Stimulated activated CD4-positive, alpha-beta T cell treated with anti-CD3 and anti-CD28 coated beads, Interleukin-2, amount 100 ng/mL, for 24 hours (primary cell): ENCODE results near the gene POMZP3.
"Not testable (repeated sequence)": the region's sequence is repeated elsewhere in the genome, so short reads cannot be mapped to it uniquely, and the experiment has no call there.

Source experiments
- DNase-seq, 2 donors: peaks; one replicate each; pipeline ENCODE4 v3.0.0-alpha.2; 2020

The POMZP3 gene

DNA sequence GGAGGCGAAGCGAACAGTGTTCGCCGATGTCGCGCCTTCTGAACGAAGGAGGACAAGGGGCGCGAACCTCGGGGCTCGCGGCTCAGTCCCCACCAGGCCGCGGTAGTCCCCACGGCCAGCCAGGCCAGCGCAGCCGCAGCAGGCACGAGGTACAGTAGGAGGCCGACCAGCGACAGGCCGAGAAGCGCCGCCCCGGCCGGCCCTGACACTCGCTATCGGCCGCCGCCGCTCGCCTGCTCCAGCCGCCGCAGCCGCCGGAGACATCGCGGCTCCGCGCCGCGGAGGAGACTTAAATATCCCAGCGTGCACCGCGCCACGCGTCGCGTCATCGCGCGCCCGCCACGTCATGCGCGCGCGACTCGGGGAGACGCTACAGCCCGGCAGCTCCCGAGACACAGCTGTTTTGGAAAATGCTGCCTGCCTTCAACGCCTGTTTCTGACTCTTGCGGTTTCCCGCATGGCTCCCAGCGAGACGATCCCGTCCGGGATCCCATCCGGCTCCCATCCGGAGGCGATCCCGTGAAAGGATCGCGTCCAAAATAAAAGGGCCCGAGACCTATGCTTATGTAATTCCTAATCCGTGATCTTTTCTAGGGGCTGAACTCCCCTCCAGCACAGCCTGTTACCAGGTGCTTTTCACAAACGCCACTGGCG lies at the start of gene POMZP3:
Gene POMZP3 (minus strand): TSS at position 291 of the 654 bp plus-strand sequence. CDS start 1,215 bp downstream, outside the sequence.
- peak; percentile 39 to 59 for DNase-seq

GRCh38 chr7:76675783-76676182 lies 48.7 kb upstream of the POMZP3 start:
- DNase-seq, result not testable (repeated sequence)

GRCh38 chr7:76673346-76673745 lies 46.3 kb upstream of the POMZP3 start:
- not testable (repeated sequence) for DNase-seq

GRCh38 chr7:76659212-76659611 lies 32.1 kb upstream of the POMZP3 start:
- DNase-seq, result not testable (repeated sequence)

DNA sequence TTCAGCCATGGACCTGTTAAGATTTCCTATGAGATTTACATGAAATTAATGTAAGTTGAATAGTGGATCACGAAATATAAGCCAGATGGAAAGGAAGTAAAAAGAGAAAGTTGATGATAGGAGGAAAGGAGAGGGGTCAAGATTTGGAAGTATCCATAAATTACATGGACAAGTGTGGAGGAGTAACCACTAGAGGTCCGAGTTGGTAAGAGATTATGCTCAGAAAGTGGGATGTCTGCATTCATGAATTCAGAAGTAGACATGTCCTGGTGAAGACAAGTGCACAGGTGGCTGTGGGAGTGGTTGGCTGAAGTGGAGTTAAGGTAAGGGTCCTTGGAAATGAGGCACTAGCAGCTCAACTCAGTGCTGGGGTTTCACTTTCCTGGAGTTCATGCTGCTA lies 29.3 kb upstream of the POMZP3 start:
- not testable (repeated sequence) for DNase-seq

DNA sequence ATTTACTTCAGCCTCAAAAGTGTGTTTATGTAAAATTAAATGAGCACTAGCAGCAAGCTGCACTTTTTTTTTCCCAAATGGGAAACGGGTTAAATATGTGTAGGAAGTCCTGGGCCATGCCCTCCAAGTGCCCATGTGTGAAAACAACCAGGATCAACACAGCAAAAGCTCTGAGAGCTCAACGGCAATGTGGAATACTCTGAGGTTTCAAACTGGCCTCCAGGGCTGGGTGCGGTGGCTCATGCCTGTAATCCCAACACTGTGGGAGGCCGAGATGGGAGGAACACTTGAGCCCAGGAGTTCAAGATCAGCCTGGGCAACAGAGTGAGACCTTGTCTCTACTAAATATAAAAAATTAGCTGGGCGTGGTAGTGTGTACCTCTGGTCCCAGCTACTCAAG lies 15.5 kb upstream of the POMZP3 start:
- DNase-seq, result not testable (repeated sequence)

DNA sequence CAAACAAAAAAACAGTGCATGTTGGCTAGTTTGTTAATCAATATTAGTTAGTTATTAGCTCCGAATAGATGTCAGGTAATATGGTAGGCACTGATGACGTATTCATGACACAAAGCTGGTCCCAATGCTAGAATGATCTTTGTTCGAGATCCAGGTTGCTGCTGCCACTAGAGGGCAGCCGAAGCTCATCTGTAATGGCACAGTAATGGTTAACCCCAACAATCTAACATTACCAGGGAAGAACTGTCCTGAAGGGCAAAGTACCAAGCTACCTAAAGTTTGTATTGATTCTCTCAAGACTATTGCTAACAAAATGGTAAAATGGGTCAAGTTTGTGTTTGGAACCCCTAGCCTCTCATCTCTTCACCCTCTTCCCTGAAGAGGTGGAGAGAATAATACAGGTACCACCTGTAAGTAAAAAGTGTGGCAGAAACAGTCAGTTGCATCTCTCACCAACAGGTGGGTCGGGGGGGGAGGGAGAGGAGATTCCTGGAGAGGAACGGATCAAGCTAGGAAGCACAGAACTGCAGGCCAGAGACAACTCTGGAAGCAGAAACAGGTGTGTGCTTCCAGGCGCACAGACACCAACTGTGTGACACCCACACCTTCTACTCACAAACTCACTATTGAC lies 10.1 kb upstream of the POMZP3 start:
- DNase-seq, result not testable (repeated sequence)

GRCh38 chr7:76626581-76626980 lies 498 bp downstream of the POMZP3 start:
- peak; percentile 33 to 41 for DNase-seq

GRCh38 chr7:76619439-76620190 lies 7.5 kb downstream of the POMZP3 start:
- DNase-seq, result not testable (repeated sequence)

GRCh38 chr7:76613783-76614182 lies 13.3 kb downstream of the POMZP3 start:
- not testable (repeated sequence) for DNase-seq

DNA sequence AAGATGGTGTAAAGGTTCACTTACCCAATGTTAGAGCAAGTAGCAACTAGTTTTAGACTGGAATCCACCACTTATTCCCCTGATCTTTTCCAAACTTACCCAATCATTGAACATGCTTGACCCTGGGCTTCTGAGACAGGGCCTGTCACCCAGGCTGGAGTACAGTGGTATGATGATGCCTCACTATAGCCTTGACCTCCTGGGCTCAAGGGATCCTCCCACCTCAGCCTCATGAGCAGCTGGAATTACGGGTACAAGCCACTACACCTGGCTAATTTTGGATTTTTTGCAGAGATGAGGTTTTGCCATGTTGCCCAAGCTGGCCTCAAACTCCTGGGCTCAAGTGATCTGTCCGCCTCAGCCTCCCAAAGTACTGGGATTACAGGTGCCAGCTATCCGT lies 14.8 kb downstream of the POMZP3 start:
- not testable (repeated sequence) for DNase-seq

GRCh38 chr7:76609864-76610263 lies 17.2 kb downstream of the POMZP3 start:
- DNase-seq, result not testable (repeated sequence)

DNA sequence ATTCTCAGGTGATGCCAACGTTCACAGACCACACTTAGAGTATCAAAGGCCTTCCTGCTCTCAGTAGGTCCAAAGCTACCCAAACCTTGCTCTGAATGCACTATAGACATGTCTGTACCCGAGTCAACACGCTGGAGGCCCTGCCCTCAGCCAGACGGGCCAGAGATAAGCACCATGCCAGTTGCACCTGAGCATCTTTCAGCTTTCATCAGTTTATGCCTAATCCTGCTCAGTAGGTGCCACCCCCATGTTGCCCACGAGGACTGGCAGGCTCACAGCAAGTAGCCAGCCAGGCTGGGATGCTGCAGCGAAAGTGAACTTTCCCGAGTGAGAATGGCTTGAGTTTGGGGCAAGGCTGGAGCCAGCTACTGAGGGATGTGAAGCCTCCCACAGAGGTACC lies 18.6 kb downstream of the POMZP3 start:
- not testable (repeated sequence) for DNase-seq

- peak; percentile 39 to 50 for DNase-seq
Measured at GRCh38 chr7:76606027-76606426, 21.1 kb downstream of the POMZP3 start.

- not testable (repeated sequence) for DNase-seq
Measured at GRCh38 chr7:76600650-76601049, 26.4 kb downstream of the POMZP3 start.

GRCh38 chr7:76600116-76600482 lies 27.0 kb downstream of the POMZP3 start:
- not testable (repeated sequence) for DNase-seq

GRCh38 chr7:76598590-76599264 lies 28.4 kb downstream of the POMZP3 start:
- DNase-seq, result not testable (repeated sequence)

DNA sequence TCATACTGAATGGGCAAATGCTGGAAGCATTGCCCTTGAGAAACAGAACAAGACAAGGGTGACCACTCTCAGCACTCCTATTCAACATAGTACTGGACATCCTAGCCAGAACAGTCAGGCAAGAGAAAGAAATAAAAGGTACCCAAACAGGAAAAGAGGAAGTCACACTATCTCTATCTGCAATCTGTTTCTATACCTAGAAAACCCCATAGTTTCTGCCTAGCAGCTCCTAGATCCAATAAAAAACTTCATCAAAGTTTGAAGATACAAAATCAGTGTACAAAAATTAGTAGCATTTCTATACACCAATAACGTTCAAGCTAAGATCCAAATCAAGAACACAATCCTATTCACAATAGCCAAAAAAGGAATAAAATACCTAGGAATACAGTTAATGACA lies 29.8 kb downstream of the POMZP3 start:
- DNase-seq, result not testable (repeated sequence)

- DNase-seq, result not testable (repeated sequence)
Measured at GRCh38 chr7:76592694-76593093, 34.4 kb downstream of the POMZP3 start.

DNA sequence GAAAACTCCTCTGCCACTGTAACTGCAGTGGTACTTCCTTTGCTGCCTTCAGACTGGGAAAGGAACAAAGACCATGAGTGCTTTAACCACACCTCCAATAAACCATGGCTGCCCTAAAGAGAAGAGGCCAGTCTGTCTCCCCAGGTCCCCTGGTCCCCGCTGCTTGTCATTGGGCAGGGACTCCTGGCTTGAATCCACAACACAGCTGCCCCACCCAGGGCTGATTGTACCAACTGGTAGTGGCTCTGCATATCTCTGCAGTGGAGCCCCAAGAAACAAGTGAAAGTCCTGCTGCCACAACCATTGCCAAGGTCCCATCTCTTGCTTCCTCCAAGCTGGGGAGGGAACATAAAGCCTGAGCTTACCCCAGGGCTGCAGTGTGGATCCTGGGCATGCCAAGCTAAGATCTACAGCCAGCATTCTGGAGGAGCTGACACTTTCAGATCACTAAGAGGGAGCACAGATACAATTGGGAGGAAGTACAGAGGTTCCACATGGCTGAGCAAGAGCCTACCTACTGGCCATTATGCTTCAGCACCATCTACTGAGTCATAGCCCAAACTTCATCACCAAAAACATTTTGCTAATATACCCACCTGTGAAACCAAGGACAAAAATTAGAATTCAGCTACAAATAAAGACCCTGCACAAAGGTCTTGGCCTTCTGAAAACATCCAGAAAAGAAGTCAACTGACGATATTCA lies 35.3 kb downstream of the POMZP3 start:
- not testable (repeated sequence) for DNase-seq

GRCh38 chr7:76591033-76591432 lies 36.0 kb downstream of the POMZP3 start:
- not testable (repeated sequence) for DNase-seq

DNA sequence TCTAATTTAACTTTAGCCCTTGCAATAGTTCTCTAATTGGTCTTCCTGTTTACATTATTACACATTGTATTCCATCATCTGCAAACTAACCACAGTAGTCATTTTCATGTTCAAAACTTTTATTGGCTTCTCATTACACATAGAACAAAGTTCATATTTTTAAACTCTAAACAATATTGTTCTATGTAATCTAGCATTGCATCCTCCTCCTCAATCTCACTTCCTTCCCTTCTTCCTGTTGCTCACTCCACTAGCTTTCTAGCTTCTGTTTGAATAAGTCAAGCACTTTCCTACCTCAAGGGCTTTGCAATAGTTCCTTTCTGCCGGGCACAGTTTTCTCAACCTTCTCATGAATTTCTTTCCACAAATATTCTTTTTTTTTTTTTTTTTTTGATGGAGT lies 38.5 kb downstream of the POMZP3 start:
- not testable (repeated sequence) for DNase-seq
